Neural progenitor cell (in vitro differentiated cells): ENCODE data around the gene TGFB2.

ENCODE experiments used
- EZH2phosphoT487 ChIP-seq: fragments of 200-600 bp; sonication (generic); IDR thresholded peaks from 2 replicates; pipeline ENCODE4 v1.6.1; 2017; ENCODE audit warnings: antibody characterized with exemption
- TF ChIP-seq, protein P1 (sequence below): fragments of 200-600 bp; sonication (generic); IDR thresholded peaks from 2 replicates; pipeline ENCODE4 v1.5.1; 2017; ENCODE audit warnings: antibody characterized with exemption, mild to moderate bottlenecking

DNA sequence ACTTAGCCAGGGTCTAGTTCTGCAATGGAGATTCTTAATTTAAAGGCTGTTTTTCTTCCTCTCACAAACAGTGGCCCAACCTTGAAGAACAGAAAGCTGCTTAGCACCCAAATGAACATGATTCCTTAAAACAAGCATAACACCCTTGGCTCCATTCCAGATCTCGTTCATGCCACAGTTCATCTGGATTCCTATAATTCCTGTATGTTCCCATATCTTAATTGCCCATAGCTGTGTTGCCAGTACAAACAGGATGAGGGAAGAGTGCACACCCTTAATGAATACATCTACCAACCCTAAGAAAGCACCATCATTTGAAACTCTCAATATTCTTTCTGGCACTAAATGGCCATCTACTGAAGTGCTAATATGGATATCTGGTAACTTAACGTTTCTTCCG lies 45.5 kb downstream of the TGFB2 start:
- TF ChIP-seq, protein P1, sequence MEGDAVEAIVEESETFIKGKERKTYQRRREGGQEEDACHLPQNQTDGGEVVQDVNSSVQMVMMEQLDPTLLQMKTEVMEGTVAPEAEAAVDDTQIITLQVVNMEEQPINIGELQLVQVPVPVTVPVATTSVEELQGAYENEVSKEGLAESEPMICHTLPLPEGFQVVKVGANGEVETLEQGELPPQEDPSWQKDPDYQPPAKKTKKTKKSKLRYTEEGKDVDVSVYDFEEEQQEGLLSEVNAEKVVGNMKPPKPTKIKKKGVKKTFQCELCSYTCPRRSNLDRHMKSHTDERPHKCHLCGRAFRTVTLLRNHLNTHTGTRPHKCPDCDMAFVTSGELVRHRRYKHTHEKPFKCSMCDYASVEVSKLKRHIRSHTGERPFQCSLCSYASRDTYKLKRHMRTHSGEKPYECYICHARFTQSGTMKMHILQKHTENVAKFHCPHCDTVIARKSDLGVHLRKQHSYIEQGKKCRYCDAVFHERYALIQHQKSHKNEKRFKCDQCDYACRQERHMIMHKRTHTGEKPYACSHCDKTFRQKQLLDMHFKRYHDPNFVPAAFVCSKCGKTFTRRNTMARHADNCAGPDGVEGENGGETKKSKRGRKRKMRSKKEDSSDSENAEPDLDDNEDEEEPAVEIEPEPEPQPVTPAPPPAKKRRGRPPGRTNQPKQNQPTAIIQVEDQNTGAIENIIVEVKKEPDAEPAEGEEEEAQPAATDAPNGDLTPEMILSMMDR: no peak
- TF ChIP-seq EZH2phosphoT487: no peak
